HFF-Myc (cell line): Measurements from ENCODE around the gene TCIRG1.

Experiments
- DNase-seq: peaks from one replicate; pipeline ENCODE4 v3.0.0-alpha.2; 2011; ENCODE audit warnings: low read depth; ENCODE audit errors: extremely low read depth
- H3K4me3 ChIP-seq: replicated peaks from 2 replicates; pipeline ENCODE4 v1.5.1; 2011; ENCODE audit warnings: low read depth, mild to moderate bottlenecking, control low read depth, low read length
- CTCF ChIP-seq: IDR thresholded peaks from 2 replicates; pipeline ENCODE4 v1.5.1; 2012; ENCODE audit warnings: mild to moderate bottlenecking, low read depth, low read length, control low read depth; ENCODE audit errors: missing control alignments

Gene TCIRG1

GRCh38 chr11:68030318-68031143 is 8.3 kb upstream of the TCIRG1 start, which contains the start of gene NDUFS8:
NDUFS8 (plus strand) TSS chr11:68030681; CDS start chr11:68032152, 1,471 bp downstream.
- DNase-seq = peak; percentile 96
- H3K4me3 ChIP-seq = peak within 1 kb of the TSS; percentile 97
- TF ChIP-seq CTCF = no peak

DNA sequence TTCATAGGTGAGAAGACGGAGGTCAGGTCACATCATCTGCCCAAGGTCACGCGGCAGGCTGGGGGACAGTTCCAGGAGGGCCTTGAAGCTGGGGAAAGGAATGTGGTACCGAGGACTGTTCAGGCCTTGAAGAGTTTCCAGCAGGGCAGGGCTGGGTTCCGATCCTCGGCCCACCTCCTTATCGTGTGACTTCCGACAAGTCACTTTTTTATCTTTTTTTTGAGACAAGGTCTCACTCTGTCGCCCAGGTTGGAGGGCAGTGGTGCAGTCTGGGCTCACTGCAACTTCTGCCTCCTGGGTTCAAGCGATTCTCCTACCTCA is 7.7 kb upstream of the TCIRG1 start:
- peak overlapping the region; percentile 97 for H3K4me3 ChIP-seq
- no peak for TF ChIP-seq CTCF
- DNase-seq = no peak

GRCh38 chr11:68032003-68032402 is 6.8 kb upstream of the TCIRG1 start:
- H3K4me3 ChIP-seq = peak overlapping the region; percentile 97
- no peak for DNase-seq
- no peak for TF ChIP-seq CTCF

DNA sequence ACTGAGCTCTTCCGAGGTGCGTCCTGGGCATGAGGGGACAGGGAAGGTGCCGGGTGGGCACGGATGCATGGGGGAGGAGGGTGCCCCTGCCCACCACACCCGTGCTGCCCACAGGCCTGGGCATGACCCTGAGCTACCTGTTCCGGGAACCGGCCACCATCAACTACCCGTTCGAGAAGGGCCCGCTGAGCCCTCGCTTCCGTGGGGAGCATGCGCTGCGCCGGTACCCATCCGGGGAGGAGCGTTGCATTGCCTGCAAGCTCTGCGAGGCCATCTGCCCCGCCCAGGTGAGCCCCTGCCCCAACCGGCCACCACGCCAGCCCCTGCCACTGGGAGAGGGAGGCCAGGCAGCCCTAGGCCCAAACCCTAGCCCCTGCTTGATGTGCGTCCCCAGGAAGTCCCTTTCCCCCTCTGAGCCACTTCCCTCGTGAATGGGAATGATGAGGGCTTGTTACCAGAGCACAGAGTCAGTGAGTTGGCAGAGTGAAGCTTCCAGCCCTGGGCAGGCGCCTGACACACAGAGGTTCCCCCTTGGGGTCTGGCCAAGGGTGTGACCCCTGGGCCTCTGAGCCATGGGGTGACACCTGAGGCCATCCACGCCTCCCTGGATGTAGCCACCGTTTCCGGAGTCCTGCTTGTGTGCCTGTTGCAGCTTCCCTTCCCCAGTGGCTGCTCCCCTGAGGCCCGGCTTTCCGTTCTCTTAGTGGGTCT is 5.7 kb upstream of the TCIRG1 start:
- TF ChIP-seq CTCF = no peak
- no peak overlapping the region for H3K4me3 ChIP-seq
- no peak for DNase-seq

DNA sequence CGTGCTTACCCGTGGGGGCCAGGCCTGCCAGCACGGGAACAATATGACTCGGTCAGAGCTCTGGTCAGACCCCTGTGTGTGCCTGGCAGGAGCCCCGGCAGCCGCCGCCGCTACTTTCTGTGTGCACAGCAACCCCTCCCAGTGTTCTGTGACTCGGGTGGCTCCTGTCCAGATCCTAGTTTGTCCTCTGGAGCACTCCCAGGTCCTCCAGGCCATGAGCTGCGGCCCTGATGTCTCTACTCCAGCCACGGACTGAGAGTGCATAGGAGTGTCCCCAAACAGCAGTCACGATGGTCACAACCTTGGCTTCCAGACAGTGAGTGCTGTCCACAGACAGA is 5.1 kb upstream of the TCIRG1 start:
- no peak overlapping the region for H3K4me3 ChIP-seq
- no peak for TF ChIP-seq CTCF
- no peak for DNase-seq

DNA sequence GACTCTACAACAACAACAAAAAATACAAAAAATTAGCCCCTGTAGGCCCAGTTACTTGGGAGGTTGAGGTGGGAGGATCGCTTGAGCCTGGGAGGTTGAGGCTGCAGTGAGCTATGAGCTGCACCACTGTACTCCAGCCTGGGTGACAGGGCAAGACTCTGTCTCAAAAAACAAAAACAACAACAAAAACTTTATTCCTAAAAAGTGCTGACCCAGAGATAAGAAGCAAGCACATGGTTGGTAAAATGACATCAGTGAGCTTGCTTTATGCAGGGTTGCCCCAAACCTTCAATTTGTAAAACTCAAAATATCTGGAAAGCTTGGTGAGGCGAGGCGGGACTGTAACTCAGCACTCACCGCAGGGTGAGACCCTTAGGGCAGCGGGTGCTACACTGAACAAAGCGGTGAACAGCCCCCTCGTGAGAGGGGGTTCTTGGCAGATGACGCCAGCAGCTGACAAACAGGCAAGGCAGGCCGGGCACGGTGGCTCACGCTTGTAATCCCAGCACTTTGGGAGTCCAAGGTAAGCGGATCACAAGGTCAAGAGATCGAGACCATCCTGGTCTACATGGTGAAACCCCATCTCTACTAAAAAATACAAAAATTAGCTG is 3.5 kb upstream of the TCIRG1 start:
- TF ChIP-seq CTCF = no peak
- H3K4me3 ChIP-seq = no peak overlapping the region
- DNase-seq = no peak
